HG02588 (cell line): ENCODE measurements around the gene WDR5.

Experiments
- ATAC-seq: cut with Tn5 transposase; IDR thresholded peaks from one replicate; pipeline ENCODE4 v1.9.1; 2021; ENCODE audit warnings: mild to moderate bottlenecking, moderate library complexity; ENCODE audit not compliant: unreplicated experiment

The WDR5 gene

GRCh38 chr9:134157378-134157885 lies 21.6 kb downstream of the WDR5 start:
- ATAC-seq = no peak

GRCh38 chr9:134158242-134158641 lies 22.4 kb downstream of the WDR5 start:
- no peak for ATAC-seq

- ATAC-seq = no peak
Observed at GRCh38 chr9:134158753-134159392, 23.0 kb downstream of the WDR5 start.

- no peak for ATAC-seq
Observed at GRCh38 chr9:134159566-134160245, 23.8 kb downstream of the WDR5 start.

GRCh38 chr9:134161647-134162046 lies 25.8 kb downstream of the WDR5 start:
- ATAC-seq = no peak

GRCh38 chr9:134162212-134162775 lies 26.4 kb downstream of the WDR5 start:
- ATAC-seq = no peak

GRCh38 chr9:134162926-134163370 lies 27.1 kb downstream of the WDR5 start:
- ATAC-seq = no peak

GRCh38 chr9:134163371-134164196 lies 27.7 kb downstream of the WDR5 start:
- no peak for ATAC-seq

- ATAC-seq = no peak
Observed at GRCh38 chr9:134164879-134165278, 29.0 kb downstream of the WDR5 start.

GRCh38 chr9:134165357-134166315 lies 29.8 kb downstream of the WDR5 start:
- no peak for ATAC-seq

- ATAC-seq = no peak
Observed at GRCh38 chr9:134166374-134166773, 30.5 kb downstream of the WDR5 start.

- ATAC-seq = no peak
Observed at GRCh38 chr9:134167530-134167931, 31.6 kb downstream of the WDR5 start.

- ATAC-seq = no peak
Observed at GRCh38 chr9:134168757-134169550, 33.1 kb downstream of the WDR5 start.

GRCh38 chr9:134169724-134170401 lies 34.0 kb downstream of the WDR5 start:
- ATAC-seq = no peak

- no peak for ATAC-seq
Observed at GRCh38 chr9:134170532-134171315, 34.8 kb downstream of the WDR5 start.

GRCh38 chr9:134171316-134172197 lies 35.7 kb downstream of the WDR5 start:
- no peak for ATAC-seq
